Uterus (tissue), 4 donors: ENCODE data around the gene USP11. TPM values are rescaled to one million over a fixed set of nuclear protein-coding genes. Genes with fewer than 3 reads are reported as not detected.

Source experiments
- DNase-seq, 2 donors: peaks; one replicate each; pipeline ENCODE4 v3.0.0-alpha.2; 2019 to 2020
- H3K27ac ChIP-seq, 2 donors: fragments of 200-600 bp; sonication (generic); 1 replicate in 1 of 2; 2 replicates in 1 of 2; pipeline ENCODE4 v1.5.1; 2016 to 2018
- H3K27me3 ChIP-seq, 2 donors: fragments of 200-600 bp; sonication (generic); one replicate each; pipeline ENCODE4 v1.5.1; 2018 to 2019; ENCODE audit warnings: control low read depth in 1 of 2
- H3K36me3 ChIP-seq, 2 donors: fragments of 200-600 bp; sonication (generic); one replicate each; pipeline ENCODE4 v1.5.1; 2019; ENCODE audit warnings: control low read depth in 1 of 2
- H3K4me1 ChIP-seq, 2 donors: fragments of 200-600 bp; sonication (generic); one replicate each; pipeline ENCODE4 v1.5.1; 2018 to 2019; ENCODE audit warnings: control low read depth in 1 of 2
- H3K4me3 ChIP-seq, 2 donors: fragments of 200-600 bp; sonication (generic); 1 replicate in 1 of 2; 2 replicates in 1 of 2; pipeline ENCODE4 v1.5.1; 2018 to 2019; ENCODE audit warnings: mild to moderate bottlenecking in 1 of 2
- H3K9me3 ChIP-seq, 2 donors: fragments of 200-600 bp; sonication (generic); one replicate each; pipeline ENCODE4 v1.5.1; 2019; ENCODE audit warnings: control low read depth in 1 of 2
- CTCF ChIP-seq, 4 experiments: fragments of 200-600 bp in 2 of 4; fragments of 450-650 bp in 2 of 4; sonication (generic) in 2 of 4; IDR thresholded peaks; one replicate each; pipeline ENCODE4 v1.5.1; 2016 to 2019; ENCODE audit warnings: antibody characterized with exemption in 4 of 4, mild to moderate bottlenecking in 2 of 4, moderate library complexity in 1 of 4
- POLR2A ChIP-seq, 2 donors: fragments of 450-650 bp; IDR thresholded peaks; one replicate each; pipeline ENCODE4 v1.6.1; 2016; ENCODE audit warnings: antibody characterized with exemption in 2 of 2, mild to moderate bottlenecking in 1 of 2, moderate library complexity in 1 of 2
- intact Hi-C: fragments of 100-400 bp; cut with DNase I; formaldehyde crosslinking; loops from one replicate; pipeline ENCODE4 v1.15.1; 2023; ENCODE audit warnings: low total_unique reads
- total RNA-seq, 4 donors: library from RNA; depleted of rRNA in 3 of 4; stranded (reverse); fragments of >200 nt in 3 of 4; gene quantifications; one replicate each; pipeline versions ENCODE4 v1.1.0 to v1.2.4, GENCODE V29; 2014 to 2023
- donor health status: DM: yes; HTN: yes; CAD: no.

Gene USP11
- total RNA-seq, 4 donors from 2014 or later = 53.2 to 181 (median 135) TPM

GRCh38 chrX:47223476-47224250 lies 9.1 kb upstream of the USP11 start:
- H3K9me3 ChIP-seq = no peaks in the 10 kb centered on the region
- no peak for DNase-seq
- no peak for TF ChIP-seq POLR2A (IDR thresholded peaks at IDR 0.05)
- TF ChIP-seq CTCF (IDR thresholded peaks at IDR 0.05) = no peak
- intact Hi-C loops = no loop called here
- no peak overlapping the region for H3K4me3 ChIP-seq
- H3K27me3 ChIP-seq = no peaks in the 10 kb centered on the region
- no peaks in the 10 kb centered on the region for H3K36me3 ChIP-seq
- H3K4me1 ChIP-seq = peaks cover 0 to 5% of the 10 kb centered on the region in 2 donors
- no peak overlapping the region for H3K27ac ChIP-seq

- Histone ChIP-seq H3K4me1 (peaks cover 0 to 5% of the 10 kb centered on the region in 2 donors), H3K36me3 (no peaks in the 10 kb centered on the region), H3K27me3 (no peaks in the 10 kb centered on the region), H3K9me3 (no peaks in the 10 kb centered on the region), H3K27ac (no peak overlapping the region), H3K4me3 (no peak overlapping the region)
- TF ChIP-seq CTCF (IDR thresholded peaks at IDR 0.05) (no peak), POLR2A (IDR thresholded peaks at IDR 0.05) (no peak)
- DNase-seq = no peak
- intact Hi-C loops = no loop called here
These were observed 8.4 kb upstream of the USP11 start for GRCh38 chrX:47224266-47224895.

- TF ChIP-seq POLR2A (IDR thresholded peaks at IDR 0.05) = no peak
These were observed 7.9 kb upstream of the USP11 start for GRCh38 chrX:47224896-47225290.

GRCh38 chrX:47226071-47226470 lies 6.7 kb upstream of the USP11 start:
- H3K27me3 ChIP-seq = no peaks in the 10 kb centered on the region
- no peak for TF ChIP-seq CTCF (IDR thresholded peaks at IDR 0.05)
- no peak for TF ChIP-seq POLR2A (IDR thresholded peaks at IDR 0.05)

More at GRCh38 chrX:47224896-47225290, 7.9 kb upstream of the USP11 start:
- peaks cover 0 to under 1% of the 10 kb centered on the region in 2 donors for H3K4me1 ChIP-seq
- no peaks in the 10 kb centered on the region for H3K9me3 ChIP-seq
- H3K27me3 ChIP-seq = no peaks in the 10 kb centered on the region
- intact Hi-C loops = no loop called here
- DNase-seq = no peak
- no peak overlapping the region for H3K4me3 ChIP-seq
- no peak overlapping the region for H3K27ac ChIP-seq
- no peaks in the 10 kb centered on the region for H3K36me3 ChIP-seq

GRCh38 chrX:47226531-47227333 lies 6.1 kb upstream of the USP11 start:
- no peak overlapping the region for H3K4me3 ChIP-seq
- intact Hi-C loops = no loop called here
- no peaks in the 10 kb centered on the region for H3K27me3 ChIP-seq
- TF ChIP-seq CTCF (IDR thresholded peaks at IDR 0.05) = no peak
- no peak for TF ChIP-seq POLR2A (IDR thresholded peaks at IDR 0.05)
- no peaks in the 10 kb centered on the region for H3K4me1 ChIP-seq
- peak in 1 of 2 donors; percentile 7 for DNase-seq
- no peaks in the 10 kb centered on the region for H3K9me3 ChIP-seq
- no peak overlapping the region for H3K27ac ChIP-seq
- H3K36me3 ChIP-seq = no peaks in the 10 kb centered on the region

More at GRCh38 chrX:47226071-47226470, 6.7 kb upstream of the USP11 start:
- H3K27ac ChIP-seq = no peak overlapping the region
- intact Hi-C loops = no loop called here
- H3K4me3 ChIP-seq = no peak overlapping the region
- no peak for DNase-seq
- H3K4me1 ChIP-seq = no peaks in the 10 kb centered on the region
- H3K9me3 ChIP-seq = no peaks in the 10 kb centered on the region
- no peaks in the 10 kb centered on the region for H3K36me3 ChIP-seq
